C4-2B (cell line): ENCODE results near the gene CACNA1B.

Experiments used
- ZFX ChIP-seq: fragments of 450-650 bp; IDR thresholded peaks from 2 replicates; pipeline ENCODE4 v1.6.1; 2017
- TF ChIP-seq, protein P1 (sequence below): fragments of 450-650 bp; conservative IDR thresholded peaks from 2 replicates; pipeline ENCODE4 v1.5.1; 2017; ENCODE audit warnings: mild to moderate bottlenecking

DNA sequence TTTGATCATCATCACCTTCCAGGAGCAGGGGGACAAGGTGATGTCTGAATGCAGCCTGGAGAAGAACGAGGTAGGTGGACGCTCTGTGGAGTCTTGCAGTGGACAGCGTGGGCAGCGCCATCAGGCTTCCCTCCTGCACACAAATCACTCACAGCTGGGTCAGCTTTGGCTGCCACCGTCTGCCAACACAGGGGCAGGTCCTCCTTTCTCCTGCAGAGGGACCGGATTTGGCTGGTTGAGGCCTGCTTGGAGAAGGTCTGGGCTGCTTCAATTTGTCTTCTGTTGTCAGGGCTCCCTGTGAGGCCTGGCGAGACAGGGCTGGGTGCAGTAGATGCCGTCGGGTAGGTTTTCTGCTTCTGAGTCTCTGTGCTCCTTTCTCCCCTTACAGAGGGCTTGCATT is 180.6 kb downstream of the CACNA1B start:
- TF ChIP-seq, protein P1, sequence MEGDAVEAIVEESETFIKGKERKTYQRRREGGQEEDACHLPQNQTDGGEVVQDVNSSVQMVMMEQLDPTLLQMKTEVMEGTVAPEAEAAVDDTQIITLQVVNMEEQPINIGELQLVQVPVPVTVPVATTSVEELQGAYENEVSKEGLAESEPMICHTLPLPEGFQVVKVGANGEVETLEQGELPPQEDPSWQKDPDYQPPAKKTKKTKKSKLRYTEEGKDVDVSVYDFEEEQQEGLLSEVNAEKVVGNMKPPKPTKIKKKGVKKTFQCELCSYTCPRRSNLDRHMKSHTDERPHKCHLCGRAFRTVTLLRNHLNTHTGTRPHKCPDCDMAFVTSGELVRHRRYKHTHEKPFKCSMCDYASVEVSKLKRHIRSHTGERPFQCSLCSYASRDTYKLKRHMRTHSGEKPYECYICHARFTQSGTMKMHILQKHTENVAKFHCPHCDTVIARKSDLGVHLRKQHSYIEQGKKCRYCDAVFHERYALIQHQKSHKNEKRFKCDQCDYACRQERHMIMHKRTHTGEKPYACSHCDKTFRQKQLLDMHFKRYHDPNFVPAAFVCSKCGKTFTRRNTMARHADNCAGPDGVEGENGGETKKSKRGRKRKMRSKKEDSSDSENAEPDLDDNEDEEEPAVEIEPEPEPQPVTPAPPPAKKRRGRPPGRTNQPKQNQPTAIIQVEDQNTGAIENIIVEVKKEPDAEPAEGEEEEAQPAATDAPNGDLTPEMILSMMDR = no peak
- no peak for TF ChIP-seq ZFX
